Gastroesophageal sphincter (tissue), 3 donors: ENCODE results near the gene IRGQ.

Source experiments
- EP300 ChIP-seq: sonication (generic); formaldehyde crosslinking; IDR thresholded peaks from one replicate; pipeline ENCODE4 v1.6.1; 2017; ENCODE audit warnings: antibody characterized with exemption, mild to moderate bottlenecking
- POLR2A ChIP-seq, 2 donors: fragments of 450-650 bp; IDR thresholded peaks; one replicate each; pipeline ENCODE4 v1.6.1; 2017; ENCODE audit warnings: antibody characterized with exemption in 2 of 2, mild to moderate bottlenecking in 2 of 2, moderate library complexity in 1 of 2
- POLR2AphosphoS5 ChIP-seq: sonication (generic); formaldehyde crosslinking; IDR thresholded peaks from one replicate; pipeline ENCODE4 v1.6.1; 2017; ENCODE audit warnings: antibody characterized with exemption
- TF ChIP-seq, protein P1 (sequence below), 4 experiments: fragments of 200-600 bp in 2 of 4; fragments of 450-650 bp in 2 of 4; sonication (generic) in 1 of 4; IDR thresholded peaks; one replicate each; pipeline ENCODE4 v1.5.1; 2017 to 2019; ENCODE audit warnings: antibody characterized with exemption in 4 of 4, mild to moderate bottlenecking in 2 of 4, moderate library complexity in 2 of 4

DNA sequence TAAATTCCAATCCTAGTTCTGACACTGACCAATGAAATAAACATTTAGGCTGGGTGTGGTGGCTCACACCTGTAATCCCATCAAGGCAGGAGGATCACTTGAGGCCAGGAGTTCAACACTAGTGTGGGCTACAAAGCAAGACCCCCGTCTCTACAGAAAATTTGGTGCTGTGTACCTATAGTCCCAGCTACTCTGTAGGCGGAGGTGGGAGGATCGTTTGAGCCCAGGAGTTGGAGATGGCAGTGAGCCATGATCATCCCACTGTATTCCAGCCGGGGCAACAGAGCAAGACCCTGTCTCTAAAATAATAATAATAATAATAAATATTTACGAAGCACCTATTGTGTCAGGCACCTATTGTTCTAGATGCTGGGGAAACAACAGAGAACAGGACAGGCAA lies 6.7 kb downstream of the IRGQ start:
- TF ChIP-seq, protein P1, sequence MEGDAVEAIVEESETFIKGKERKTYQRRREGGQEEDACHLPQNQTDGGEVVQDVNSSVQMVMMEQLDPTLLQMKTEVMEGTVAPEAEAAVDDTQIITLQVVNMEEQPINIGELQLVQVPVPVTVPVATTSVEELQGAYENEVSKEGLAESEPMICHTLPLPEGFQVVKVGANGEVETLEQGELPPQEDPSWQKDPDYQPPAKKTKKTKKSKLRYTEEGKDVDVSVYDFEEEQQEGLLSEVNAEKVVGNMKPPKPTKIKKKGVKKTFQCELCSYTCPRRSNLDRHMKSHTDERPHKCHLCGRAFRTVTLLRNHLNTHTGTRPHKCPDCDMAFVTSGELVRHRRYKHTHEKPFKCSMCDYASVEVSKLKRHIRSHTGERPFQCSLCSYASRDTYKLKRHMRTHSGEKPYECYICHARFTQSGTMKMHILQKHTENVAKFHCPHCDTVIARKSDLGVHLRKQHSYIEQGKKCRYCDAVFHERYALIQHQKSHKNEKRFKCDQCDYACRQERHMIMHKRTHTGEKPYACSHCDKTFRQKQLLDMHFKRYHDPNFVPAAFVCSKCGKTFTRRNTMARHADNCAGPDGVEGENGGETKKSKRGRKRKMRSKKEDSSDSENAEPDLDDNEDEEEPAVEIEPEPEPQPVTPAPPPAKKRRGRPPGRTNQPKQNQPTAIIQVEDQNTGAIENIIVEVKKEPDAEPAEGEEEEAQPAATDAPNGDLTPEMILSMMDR (IDR thresholded peaks at IDR 0.05), result no peak
- TF ChIP-seq POLR2AphosphoS5 (no peak), POLR2A (IDR thresholded peaks at IDR 0.05) (no peak), EP300 (no peak)
